Renal cortical epithelial cell (primary cell): Measurements from ENCODE around the gene PPM1E. TPM values are rescaled to one million over a fixed set of nuclear protein-coding genes. Genes with fewer than 3 reads are reported as not detected.

Experiments used
- DNase-seq: peaks from one replicate; pipeline ENCODE4 v3.0.0-alpha.2; 2011; ENCODE audit warnings: low read depth
- total RNA-seq: library from RNA; depleted of rRNA; stranded (reverse); fragments of >200 nt; gene quantifications from 2 replicates; pipeline ENCODE4 v1.2.3, GENCODE V29; 2014

PPM1E gene
- total RNA-seq, 1 donor from 2014 or later = 0.89 TPM

DNA sequence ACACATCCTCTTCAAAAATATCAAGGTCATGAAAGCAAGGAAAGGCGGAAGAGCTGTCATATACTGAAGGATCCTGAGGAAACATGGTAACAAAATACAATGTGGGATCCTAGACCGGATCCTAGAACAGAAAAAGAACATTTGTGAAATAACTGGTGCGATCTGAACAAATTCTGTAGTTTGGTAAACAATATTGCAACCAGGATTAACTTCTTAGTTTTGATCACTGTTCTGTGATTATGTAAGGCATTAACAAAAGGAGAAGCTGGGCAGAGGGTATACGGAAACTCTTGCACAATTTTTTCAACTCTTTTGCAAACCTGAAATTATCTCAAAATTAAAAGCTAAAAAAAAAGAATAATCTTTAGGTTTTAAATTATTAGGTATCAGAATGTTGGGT is 241.3 kb downstream of the PPM1E start:
- no peak for DNase-seq

DNA sequence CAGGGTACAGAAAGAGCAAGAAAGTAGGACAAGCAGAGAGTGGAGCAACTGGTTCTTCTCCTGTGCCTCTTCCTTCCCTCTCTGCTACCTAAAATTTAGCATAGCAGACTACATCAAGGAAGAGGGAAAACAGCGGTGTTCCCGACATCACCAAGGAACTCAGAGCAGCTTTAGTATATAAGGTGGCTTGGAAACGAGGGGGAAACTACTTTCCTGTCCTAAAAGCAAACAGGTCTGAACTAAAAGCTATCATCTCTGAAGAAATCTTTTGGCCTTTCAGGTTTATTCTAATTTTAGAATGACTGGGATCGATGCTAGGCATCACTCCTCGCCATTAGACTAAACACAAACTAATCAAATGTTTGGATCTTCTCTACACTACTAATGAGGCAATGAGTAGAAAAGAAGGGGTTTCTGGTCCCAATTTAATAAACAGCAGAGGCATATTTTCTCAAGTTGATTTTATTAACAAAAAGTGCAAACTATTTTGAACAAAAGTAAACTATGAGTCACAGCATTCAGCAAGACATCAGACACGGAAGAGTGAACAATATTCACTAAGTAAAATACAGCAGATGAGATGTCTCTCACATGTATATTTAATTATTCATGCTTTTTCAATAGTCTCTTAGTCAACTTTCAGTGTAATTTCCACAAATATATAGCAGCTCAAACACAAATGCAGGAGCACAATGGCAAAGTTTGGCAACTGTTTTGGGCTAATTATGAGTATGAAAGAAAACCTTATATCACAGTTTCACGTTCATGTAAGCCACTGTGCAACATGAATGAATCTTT is 242.3 kb downstream of the PPM1E start:
- DNase-seq = peak; percentile 50

DNA sequence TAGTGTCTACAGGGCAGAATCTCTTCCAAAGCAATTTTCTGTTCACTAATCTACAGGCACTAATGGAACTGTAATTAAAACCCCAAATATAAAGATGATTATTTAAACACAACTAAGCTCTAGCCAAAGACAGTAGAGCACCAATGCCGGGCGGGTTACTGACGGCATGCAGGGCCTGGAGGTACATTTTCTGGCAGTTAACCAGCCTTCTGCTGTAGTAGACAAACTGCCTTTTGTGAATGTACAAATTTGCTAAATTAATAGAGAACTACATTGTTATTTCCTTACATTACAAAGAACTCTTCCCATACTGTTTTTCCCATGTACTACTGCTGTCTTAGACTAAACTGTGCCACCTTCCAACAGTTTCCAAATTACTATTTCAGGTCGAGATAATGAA is 243.2 kb downstream of the PPM1E start:
- no peak for DNase-seq

DNA sequence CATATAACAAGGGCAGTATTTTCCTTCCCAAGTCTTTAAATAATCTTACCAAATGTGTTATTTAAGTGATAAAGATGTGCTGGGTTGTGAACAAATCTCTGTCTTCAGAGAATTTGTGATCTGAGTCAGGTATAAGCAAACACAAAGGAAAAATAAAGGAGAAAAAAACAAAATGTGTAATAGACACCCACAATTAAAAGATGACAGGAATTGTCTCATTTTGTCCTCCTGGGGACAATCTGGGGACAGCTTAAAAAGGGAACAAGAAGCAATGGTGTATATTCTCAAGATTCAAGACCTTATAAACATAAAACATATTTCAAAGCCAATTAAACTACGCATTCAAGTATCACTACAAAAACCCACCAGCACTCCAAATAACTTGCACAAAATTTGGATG is 243.8 kb downstream of the PPM1E start:
- DNase-seq = no peak

DNA sequence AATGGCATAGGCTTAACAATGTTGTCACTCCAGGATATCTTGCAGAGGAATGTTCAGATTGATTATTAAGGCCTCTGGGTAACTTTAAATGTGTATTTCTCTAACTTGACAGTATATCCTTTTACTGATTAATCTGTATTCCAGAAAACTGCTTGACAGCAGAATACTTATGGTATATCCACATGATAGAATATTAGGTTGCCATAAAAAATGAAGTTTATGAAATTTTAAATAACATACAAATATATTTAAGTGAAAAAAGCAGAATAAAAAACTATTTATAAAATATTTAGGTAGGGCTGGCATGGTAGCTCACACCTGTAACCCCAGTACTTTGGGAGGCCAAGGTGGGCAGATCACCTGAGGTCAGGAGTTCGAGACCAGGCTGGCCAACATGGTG is 244.4 kb downstream of the PPM1E start:
- DNase-seq = no peak

DNA sequence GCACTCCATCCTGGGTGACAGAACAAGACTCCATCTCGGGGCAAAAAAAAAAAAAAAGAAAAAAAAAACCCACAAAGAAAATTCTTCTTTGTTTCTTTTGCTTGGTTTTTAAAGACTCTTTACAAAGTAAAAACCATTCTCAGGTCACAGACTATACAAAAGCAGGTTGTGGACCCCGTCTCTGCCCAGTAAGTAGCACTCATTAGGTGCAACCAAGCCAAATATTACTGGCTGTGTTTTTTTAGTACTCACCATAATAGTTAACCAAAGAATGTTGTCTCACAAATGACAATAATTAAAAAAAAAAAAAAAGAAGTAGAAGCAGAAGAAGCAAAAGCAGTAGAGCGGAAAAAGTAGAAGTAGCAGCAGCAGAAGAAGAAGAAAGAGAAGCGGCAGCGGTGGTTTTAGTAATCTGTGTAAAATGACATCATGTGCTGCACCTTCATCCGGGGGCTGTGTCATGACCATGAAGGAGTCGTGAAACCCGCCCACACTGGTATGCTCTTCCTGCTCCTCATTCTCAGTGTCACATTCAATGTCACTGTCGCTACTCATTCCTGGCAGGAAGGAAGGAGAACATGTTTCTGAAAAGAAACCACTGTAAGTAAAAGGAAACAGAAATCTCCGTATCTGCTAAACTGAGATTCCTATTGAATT is 245.6 kb downstream of the PPM1E start:
- DNase-seq = peak; percentile 83

DNA sequence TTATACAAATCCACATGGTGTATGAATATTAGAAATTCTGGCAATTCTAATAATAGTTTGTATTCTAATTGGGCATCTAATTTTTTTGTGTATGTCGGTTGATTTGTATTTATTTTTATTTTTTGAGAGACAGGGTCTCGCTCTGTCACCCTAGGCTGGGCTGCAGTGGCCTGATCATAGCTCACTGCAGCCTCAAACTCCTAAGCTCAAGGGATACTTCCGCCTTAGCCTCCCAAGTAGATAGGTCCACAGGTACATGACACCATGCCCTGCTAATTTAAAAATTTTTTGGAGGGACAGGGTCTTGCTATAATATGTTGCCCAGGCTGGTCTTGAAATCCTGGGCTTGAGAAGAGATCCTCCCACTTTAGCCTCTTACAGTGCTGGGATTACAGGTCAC is 246.5 kb downstream of the PPM1E start:
- peak; percentile 7 for DNase-seq

DNA sequence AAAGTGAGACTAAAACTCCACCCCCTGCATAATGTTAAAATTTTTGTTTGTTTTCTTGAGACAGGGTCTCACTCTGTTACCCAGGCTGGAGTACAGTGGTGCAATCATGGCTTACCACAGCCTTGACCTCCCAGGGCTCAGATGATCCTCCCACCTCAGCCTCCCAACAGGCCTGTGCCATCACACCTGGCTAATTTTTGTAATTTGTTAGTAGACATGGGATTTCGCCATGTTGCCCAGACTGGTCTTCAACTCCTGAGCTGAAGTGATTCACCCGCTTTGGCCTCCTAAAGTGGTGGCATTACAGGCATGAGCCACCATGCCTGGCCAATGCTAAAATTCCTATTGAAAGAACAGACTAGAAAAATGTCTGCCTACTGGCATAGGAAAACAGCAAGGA is 247.2 kb downstream of the PPM1E start:
- peak; percentile 77 for DNase-seq

DNA sequence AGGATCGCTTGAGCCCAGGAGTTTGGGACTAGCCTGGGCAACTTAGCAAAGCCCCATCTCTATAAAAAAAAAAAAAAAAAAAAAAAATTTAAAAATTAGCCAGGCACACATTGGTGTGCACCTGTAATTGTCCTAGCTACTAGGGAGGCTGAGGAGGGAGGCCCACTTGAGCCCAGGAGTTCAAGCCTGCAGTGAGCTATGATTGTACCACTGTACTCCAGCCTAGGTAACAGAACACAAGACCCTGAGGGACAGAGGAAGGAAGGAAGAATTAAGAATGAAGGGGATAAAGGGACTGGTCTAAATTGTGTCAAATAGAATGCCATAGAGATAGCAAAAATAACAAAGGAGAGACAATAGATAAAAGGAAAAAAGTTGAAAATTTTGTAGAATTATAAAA is 248.2 kb downstream of the PPM1E start:
- no peak for DNase-seq

DNA sequence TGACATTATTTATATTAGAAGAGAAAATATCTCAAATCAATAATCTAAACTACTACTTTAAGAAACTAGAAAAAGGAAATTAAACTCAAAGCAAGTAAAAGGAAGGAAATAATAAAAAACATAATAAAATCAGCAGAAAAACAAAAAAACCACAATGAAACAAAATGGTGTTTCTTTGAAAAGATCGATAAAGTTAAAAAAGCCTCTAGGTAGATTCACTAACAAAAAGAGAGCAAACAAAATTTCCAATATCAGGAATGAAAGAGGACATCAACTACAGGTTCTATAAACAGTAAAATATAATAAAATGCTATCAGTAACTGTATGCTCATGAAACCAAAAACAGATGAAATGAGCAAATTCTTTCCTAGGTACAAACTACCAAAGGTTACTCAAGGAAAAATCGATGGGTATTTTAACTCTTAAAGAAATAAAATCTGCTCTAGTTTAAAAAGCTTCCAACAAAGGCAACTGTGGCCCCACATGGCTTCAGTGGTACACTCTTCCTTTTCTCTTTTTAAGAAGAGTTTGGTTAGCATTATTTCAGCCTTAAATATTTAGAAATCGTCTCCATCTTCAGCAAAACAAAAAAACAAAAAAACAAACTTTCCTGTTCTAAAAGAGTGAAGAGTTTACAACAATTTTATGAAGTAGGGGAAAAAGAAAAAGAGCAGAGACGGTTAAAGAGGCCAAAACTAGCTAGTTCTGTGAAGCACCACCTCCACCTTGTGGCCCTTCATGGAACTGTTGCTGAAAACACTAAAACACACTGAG is 248.9 kb downstream of the PPM1E start:
- peak; percentile 60 for DNase-seq

DNA sequence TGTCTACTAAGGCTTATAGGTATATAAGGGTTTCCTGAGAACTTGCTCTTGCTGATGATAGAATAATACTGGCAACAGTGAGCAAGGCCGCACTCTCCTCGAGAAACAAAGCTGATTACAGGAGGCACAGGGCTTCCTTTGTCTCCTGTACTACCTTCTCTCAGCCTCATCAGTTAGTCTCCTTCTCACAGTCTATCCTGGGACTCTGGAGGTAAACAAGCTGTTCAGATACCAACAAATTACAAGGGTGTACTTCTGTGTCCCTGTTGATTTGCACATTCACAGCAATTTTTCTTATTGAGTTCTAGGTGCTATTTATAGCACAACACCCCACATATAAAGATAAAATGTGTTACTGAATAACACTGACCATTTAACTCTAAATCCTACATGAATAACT is 252.3 kb downstream of the PPM1E start:
- no peak for DNase-seq

DNA sequence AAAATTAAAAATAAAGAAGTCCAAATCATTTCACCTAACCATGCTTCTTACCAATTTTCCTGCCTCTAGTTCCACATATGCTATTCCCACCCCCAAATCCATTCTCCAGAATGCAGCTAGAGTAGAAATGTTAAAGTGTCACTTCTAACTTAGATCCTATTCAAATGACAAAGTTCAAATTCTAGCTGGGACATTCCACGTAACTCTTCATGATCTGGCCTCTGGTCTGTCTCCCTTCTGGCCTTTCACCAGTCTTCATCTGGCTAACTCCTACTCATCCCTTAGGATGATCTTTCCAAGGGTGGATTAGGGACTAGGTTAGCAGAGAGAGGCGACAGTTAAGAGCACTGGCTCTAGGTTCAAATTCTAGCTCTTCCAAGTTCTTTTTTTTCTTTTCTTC is 253.1 kb downstream of the PPM1E start:
- no peak for DNase-seq

DNA sequence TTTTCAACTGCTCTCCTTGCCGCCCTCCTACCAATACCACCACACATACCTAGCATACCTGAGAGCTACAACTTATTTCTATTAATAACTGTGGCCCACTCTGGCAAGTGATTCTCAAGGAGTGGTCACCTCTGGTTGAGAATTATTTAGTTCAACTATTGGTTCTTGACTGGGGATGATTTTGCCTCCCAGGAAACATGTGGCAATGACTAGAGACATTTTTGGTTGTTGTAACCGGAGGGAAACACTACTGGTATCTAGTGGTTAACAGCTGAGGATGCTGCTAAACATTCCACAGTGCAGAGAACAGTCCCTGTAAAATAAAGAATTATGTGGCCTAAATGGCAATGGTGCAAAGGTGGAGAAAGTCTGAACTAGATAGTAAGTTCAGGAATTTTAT is 254.4 kb downstream of the PPM1E start:
- DNase-seq = no peak

DNA sequence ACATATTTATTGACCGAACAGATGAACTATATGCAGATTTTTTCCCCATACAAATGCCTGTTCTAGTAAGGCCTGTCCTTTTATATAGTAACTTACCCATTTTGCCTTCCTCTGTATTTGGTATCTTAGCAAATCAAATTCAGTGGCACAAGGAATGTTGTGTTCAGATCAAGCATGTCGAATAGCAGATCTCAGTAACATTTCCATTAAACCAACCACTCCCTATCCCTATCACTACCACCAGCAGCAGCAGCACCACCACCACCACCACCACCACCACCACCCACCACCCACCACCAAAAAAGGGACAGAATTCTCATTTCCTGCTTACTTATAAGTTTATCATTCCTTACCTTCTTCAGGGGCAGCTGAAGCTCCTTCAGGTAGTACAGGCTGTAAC is 256.3 kb downstream of the PPM1E start:
- no peak for DNase-seq

DNA sequence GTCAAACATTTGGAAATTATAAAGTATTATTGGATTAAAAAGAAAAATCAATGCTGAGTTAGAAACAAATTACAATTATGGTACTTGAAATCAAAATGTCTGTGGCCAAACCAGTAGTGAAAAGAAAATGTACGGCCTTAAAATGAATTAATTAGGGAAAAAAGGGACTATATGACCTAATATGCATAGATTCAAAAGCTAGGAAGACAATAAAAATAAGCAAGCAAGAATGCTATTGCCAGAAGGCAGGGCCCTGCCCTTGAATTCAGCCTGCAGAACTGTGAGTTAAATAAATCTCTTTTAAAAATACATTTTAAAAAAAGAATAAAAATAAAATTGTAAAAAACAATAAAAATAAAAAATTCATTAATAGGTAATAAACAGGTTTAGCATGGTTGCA is 262.4 kb downstream of the PPM1E start:
- no peak for DNase-seq

DNA sequence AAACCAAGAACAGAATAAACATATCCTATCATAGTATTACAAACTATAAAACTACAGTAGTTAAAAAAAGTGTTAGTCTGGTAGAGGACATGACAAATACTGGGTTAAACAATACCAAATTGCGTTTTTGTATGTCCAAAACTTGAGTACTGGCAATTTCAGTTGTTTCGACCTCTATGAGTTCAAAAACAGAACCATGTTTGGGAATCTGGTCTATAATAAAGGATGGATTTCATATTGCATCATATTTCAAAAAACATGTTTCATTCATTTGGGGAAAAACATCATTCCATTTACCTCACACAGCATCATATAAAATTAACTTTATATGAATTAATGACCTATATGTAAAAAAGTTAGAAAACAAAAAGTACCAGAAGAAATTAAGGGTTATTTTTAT is 269.3 kb downstream of the PPM1E start:
- DNase-seq = no peak

DNA sequence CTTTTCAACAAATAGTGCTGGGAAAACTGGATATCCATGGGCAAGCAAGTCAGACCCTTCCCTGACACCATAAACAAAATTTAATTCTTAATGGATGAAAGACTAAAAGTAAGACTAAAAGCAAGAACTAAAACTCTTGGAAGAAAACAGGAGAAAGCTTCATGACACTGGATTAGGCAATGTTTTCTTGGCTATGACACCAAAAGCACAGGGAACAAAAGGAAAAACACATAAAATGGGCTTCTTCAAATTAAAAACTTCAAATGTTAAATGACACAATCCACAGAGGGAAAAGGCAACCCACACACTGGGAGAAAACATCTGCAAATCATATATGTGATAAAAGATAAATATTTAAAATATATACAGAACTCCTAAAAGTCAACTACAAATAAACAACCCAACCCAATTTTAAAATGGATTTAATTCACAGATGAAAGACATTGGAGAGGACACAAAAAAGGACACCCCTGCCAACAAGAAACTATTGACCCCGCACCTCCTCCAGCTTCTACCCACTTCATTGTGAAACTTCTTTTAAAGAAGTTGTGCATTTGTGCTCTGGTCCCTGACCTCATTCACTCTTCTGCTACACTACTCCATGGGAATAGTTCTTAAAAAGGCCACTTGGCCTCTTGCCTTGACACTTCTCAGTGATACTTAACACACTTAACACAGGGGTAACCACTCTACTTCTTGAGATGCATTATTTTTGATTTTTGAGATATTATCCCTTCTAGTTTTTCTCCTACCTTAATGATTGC is 270.7 kb downstream of the PPM1E start:
- no peak for DNase-seq

DNA sequence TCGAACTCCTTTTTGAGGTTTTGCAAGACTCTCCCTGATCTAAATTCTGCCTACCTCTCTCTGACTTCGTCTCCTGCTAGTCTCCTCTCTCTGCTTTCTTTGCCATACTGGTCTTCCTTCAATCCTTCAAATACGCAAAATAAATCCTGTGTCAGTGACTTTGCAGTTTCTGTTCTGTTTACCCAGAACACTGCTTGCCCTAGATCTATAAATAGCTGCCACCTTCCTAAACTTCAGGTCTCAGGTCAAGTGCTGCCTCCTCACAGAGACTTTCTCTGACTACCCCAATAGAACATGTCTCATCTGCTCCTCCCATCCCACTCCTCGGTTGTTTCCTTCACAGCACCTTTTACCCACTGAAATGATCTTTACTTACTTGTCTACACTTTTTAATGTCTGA is 272.1 kb downstream of the PPM1E start:
- DNase-seq = no peak

DNA sequence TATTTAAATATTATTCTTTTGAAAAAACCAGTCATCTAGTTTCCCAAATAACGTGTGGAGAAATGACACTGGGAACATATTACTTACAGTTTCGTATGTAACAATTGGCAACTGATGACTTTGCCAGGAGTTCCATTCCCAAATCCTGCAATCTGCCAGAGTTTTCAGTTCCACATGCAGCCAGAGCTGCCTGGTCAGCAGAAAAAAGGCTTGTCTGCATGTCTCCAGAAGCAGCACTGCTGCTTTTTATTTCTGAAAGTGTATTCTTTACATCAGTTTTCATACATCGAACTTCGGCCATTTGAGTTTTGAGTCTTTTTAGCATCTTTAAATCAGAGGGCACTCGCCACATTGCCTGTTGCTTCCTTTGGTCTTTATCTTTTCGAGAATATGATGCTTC is 272.7 kb downstream of the PPM1E start:
- DNase-seq = no peak

DNA sequence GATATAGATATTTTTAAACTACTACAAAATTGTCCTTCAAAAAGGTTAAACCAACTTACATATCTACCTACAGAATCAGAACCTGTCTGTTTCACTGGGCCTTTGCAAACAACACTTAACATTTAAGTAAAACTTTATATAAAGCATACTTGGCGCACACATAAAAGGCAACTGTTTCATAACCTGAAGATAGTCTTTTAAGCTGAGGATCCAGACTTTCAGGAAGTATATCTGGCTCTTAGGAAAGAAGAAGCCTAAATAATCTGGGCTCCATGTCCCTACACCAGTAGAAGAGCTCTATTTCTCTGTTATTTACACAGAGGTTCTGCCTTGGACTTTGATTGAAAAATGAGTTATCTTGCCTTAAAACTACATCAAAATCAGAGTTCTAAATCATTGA is 275.2 kb downstream of the PPM1E start:
- no peak for DNase-seq
